ENCODE results near the gene RNF31. TPM values are rescaled to one million over a fixed set of nuclear protein-coding genes. Genes with fewer than 3 reads are reported as not detected.

The RNF31 gene
- total RNA-seq, 5 donors from 2014 or later (not counting 1 experiment from before 2014, with no cell fraction given), result 67.7 to 131 (median 100) TPM

DNA sequence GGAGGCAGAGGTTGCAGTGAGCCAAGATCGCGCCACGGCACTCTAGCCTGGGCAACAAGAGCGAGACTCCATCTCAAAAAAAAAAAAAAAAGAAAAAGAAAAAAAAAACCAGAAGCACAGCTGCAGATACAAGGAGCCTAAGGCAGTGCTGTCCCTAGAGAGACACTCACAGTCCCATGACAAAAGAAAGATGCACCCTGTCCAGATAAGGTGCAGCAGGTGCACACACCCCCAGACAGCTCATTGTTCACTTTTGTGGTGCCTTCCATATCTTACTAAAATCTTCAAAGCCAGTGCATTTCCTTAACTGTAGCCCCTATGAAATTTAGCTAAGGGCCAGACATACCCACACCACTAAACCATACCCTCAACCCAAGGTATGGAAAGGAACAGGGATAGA is 24.9 kb upstream of the RNF31 start:
- ATAC-seq (replicated peaks in 1 of 4) (peak in 1 of 4 experiments; percentile 8), DNase-seq (no peak)
- peaks cover 3 to 69% of the 10 kb centered on the region in 2 donors for H3K36me3 ChIP-seq (ENCODE audit: control insufficient read depth in 2 of 2, extremely low read depth in 1 of 2, insufficient read depth in 1 of 2, low read length in 1 of 2)
- Mint-ChIP-seq H3K9me3 (no peaks in the 10 kb centered on the region), H3K4me1 (peaks cover 7 to 13% (median 7%) of the 10 kb centered on the region in 3 donors), H3K27me3 (no peaks in the 10 kb centered on the region), H3K27ac (peak overlapping the region in 1 of 2 donors; percentile 9), H3K36me3 (peaks cover 54% of the 10 kb centered on the region), H3K4me3 (no peak overlapping the region)
- H3K27me3 ChIP-seq (replicated peaks in 1 of 2; ENCODE audit: control insufficient read depth in 2 of 2, extremely low read depth in 1 of 2, insufficient read depth in 2 of 2, low read length in 1 of 2), result no peaks in the 10 kb centered on the region
- no peak overlapping the region for H3K4me3 ChIP-seq (ENCODE audit: control insufficient read depth in 1 of 2, extremely low read depth in 1 of 2, low read length in 1 of 2)
- H3K27ac ChIP-seq (ENCODE audit: low read length), result no peak overlapping the region
- CTCF ChIA-PET, result interaction anchor here in 1 of 2 donors (0.7 to 1.7 kb wide), 2 partner anchors 14 to 521 kb away, joined by 3 to 6 read pairs; no protein-coding TSS in a partner anchor
- POLR2A ChIA-PET, result interaction anchor here (0.7 to 1.0 kb wide), 5 partner anchors 11 to 301 kb away, joined by 3 to 6 read pairs (median 4); partner anchors contain the start of gene PSME1 (in 1 of the 2)
- 93% methylated on average over 4 of the region's 4 CpGs for WGBS (ENCODE audit: insufficient coverage)
- no peaks in the 10 kb centered on the region for H3K9me3 ChIP-seq
- peaks cover 0 to 2% of the 10 kb centered on the region in 2 experiments for H3K4me1 ChIP-seq (ENCODE audit: control insufficient read depth in 1 of 2, extremely low read depth in 1 of 2, insufficient read depth in 2 of 2, low read length in 2 of 2)

- Mint-ChIP-seq H3K4me1 (peaks cover 3 to 9% (median 7%) of the 10 kb centered on the region in 3 donors), H3K27me3 (no peaks in the 10 kb centered on the region), H3K4me3 (no peak overlapping the region), H3K36me3 (peaks cover 49% of the 10 kb centered on the region), H3K9me3 (no peaks in the 10 kb centered on the region), H3K27ac (peak overlapping the region in 1 of 2 donors; percentile 22)
- 97% methylated on average over 5 of the region's 8 CpGs for WGBS (ENCODE audit: insufficient coverage)
- Histone ChIP-seq H3K27me3 (replicated peaks in 1 of 2; ENCODE audit: control insufficient read depth in 2 of 2, extremely low read depth in 1 of 2, insufficient read depth in 2 of 2, low read length in 1 of 2) (no peaks in the 10 kb centered on the region), H3K4me1 (ENCODE audit: control insufficient read depth in 1 of 2, extremely low read depth in 1 of 2, insufficient read depth in 2 of 2, low read length in 2 of 2) (no peaks in the 10 kb centered on the region), H3K4me3 (ENCODE audit: control insufficient read depth in 1 of 2, extremely low read depth in 1 of 2, low read length in 1 of 2) (no peak overlapping the region), H3K27ac (ENCODE audit: low read length) (no peak overlapping the region), H3K9me3 (no peaks in the 10 kb centered on the region), H3K36me3 (ENCODE audit: control insufficient read depth in 2 of 2, extremely low read depth in 1 of 2, insufficient read depth in 1 of 2, low read length in 1 of 2) (peaks cover 3 to 65% of the 10 kb centered on the region in 2 donors)
- ChIA-PET CTCF (interaction anchor here in 1 of 2 donors (1.7 kb wide), 1 partner anchor 14 kb away, joined by 6 read pairs; no protein-coding TSS in a partner anchor), POLR2A (interaction anchor here (0.9 to 1.1 kb wide), 4 partner anchors 8 to 301 kb away, joined by 3 to 4 read pairs (median 3); partner anchors contain the start of genes DCAF11 (in 1 of the 2), NRL (in 1 of the 2) and PSME1 (in 1 of the 2))
- DNase-seq, result no peak
- peak in 1 of 4 experiments; percentile 7 for ATAC-seq (replicated peaks in 1 of 4)
Measured at GRCh38 chr14:24122898-24123297, 24.4 kb upstream of the RNF31 start.

DNA sequence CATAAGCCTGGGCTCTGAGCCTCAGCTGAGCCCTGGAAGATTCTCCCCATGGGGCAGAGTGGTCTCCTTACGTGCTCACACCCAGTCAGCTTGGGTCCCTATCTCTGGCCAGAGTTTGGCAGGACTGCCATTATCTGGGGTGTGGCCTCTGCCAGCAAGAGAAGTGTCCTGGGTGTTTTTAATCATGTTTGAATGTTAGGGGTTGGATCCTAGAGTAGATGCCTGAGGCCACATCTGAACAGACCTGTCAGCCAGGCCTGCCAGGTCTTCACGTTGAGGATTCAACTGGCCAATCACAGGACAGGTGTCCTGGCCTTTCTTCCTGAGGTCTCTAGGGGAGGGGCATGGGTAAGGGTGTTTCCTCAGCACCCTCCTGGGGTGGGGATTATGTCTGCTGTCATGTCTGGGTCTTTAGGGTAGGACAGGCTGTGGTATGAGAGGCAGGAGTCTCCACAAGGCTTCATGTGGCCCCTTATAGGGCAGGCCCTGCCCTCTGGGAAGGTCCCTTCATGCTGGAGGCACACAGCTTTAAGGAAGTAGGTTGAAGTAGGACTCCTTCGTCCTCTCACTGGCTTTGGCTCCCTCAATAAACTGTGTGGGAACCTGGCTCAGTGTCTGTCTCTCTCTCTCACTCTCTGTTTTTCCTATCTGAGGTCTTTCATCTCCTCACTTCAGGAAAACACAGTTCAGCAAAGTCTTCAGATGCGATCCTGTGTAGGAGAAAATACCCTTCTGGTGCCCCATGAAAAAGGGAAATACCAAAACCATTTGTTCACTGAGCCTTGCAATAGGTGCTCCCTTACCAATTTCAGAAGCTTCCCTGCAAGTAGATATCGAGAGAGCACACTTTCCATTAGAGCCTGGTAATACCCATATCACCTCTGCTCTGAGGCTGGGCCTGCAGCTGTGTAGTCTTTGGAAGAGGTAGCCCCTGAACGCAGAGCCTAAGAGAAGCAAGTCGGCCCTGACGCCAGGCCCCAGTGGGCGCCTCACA is 23.6 kb upstream of the RNF31 start:
- H3K27me3 ChIP-seq (replicated peaks in 1 of 2; ENCODE audit: control insufficient read depth in 2 of 2, extremely low read depth in 1 of 2, insufficient read depth in 2 of 2, low read length in 1 of 2), result no peaks in the 10 kb centered on the region
- H3K27me3 Mint-ChIP-seq, result no peaks in the 10 kb centered on the region
- no peaks in the 10 kb centered on the region for H3K9me3 Mint-ChIP-seq
- peak in 2 of 4 experiments; percentile 16 to 22 for ATAC-seq (replicated peaks in 1 of 4)
- peaks cover 41% of the 10 kb centered on the region for H3K36me3 Mint-ChIP-seq
- ChIA-PET POLR2A (interaction anchor here in 1 of 2 donors (0.6 to 1.1 kb wide), 2 partner anchors 9 to 103 kb away, joined by 3 read pairs; partner anchors contain the start of genes DCAF11 and NRL), CTCF (no interaction called here)
- DNase-seq, result no peak
- H3K4me3 Mint-ChIP-seq, result no peak overlapping the region
- peak overlapping the region in 1 of 2 donors; percentile 22 for H3K27ac Mint-ChIP-seq
- no peaks in the 10 kb centered on the region for H3K4me1 ChIP-seq (ENCODE audit: control insufficient read depth in 1 of 2, extremely low read depth in 1 of 2, insufficient read depth in 2 of 2, low read length in 2 of 2)
- peaks cover 3 to 56% of the 10 kb centered on the region in 2 donors for H3K36me3 ChIP-seq (ENCODE audit: control insufficient read depth in 2 of 2, extremely low read depth in 1 of 2, insufficient read depth in 1 of 2, low read length in 1 of 2)
- H3K9me3 ChIP-seq, result no peaks in the 10 kb centered on the region
- H3K4me3 ChIP-seq (ENCODE audit: control insufficient read depth in 1 of 2, extremely low read depth in 1 of 2, low read length in 1 of 2), result no peak overlapping the region
- H3K4me1 Mint-ChIP-seq, result peaks cover 0 to 3% (median 2%) of the 10 kb centered on the region in 3 donors
- WGBS (ENCODE audit: insufficient coverage), result 90% methylated on average over 6 of the region's 9 CpGs
- H3K27ac ChIP-seq (ENCODE audit: low read length), result no peak overlapping the region

DNA sequence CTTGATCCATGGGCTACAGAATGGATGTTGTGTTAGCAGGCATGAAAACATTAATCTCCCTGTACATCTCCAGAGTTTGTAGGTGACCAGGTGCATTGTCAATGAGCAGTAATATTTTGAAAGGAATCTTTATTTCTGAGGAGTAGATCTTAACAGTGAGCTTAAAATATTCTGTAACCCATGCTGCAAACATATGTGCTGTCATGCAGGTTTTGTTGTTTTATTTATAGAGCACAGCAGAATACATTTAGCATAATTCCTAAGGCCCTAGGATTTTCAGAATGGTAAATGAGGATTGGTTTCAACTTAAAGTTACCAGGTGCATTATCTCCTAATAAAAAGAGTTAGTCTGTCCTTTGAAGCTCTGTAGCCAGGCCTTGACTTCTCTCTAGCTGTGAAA is 20.4 kb upstream of the RNF31 start:
- POLR2A ChIA-PET, result interaction anchor here (0.7 to 2.0 kb wide), 6 partner anchors 9 to 949 kb away, joined by 5 to 11 read pairs (median 6); partner anchors contain the start of genes DCAF11 (in 1 of the 2) and NRL (in 1 of the 2)
- CTCF ChIA-PET, result interaction anchor here in 1 of 2 donors (0.6 kb wide), 1 partner anchor 537 kb away, joined by 12 read pairs; no protein-coding TSS in a partner anchor
- Histone ChIP-seq H3K27ac (ENCODE audit: low read length) (no peak overlapping the region), H3K9me3 (no peaks in the 10 kb centered on the region), H3K4me3 (ENCODE audit: control insufficient read depth in 1 of 2, extremely low read depth in 1 of 2, low read length in 1 of 2) (no peak overlapping the region), H3K4me1 (ENCODE audit: control insufficient read depth in 1 of 2, extremely low read depth in 1 of 2, insufficient read depth in 2 of 2, low read length in 2 of 2) (peaks cover 2 to 5% of the 10 kb centered on the region in 2 experiments), H3K36me3 (ENCODE audit: control insufficient read depth in 2 of 2, extremely low read depth in 1 of 2, insufficient read depth in 1 of 2, low read length in 1 of 2) (peaks cover 3 to 25% of the 10 kb centered on the region in 2 donors), H3K27me3 (replicated peaks in 1 of 2; ENCODE audit: control insufficient read depth in 2 of 2, extremely low read depth in 1 of 2, insufficient read depth in 2 of 2, low read length in 1 of 2) (no peaks in the 10 kb centered on the region)
- DNase-seq, result no peak
- Mint-ChIP-seq H3K4me1 (peaks cover 4 to 12% (median 7%) of the 10 kb centered on the region in 3 donors), H3K27me3 (no peaks in the 10 kb centered on the region), H3K27ac (no peak overlapping the region), H3K9me3 (no peaks in the 10 kb centered on the region), H3K36me3 (peaks cover 19% of the 10 kb centered on the region), H3K4me3 (no peak overlapping the region)
- no peak for ATAC-seq (replicated peaks in 1 of 4)

- ATAC-seq (replicated peaks in 1 of 4), result no peak
- no peak overlapping the region for H3K27ac Mint-ChIP-seq
Measured at GRCh38 chr14:24127673-24128072, 19.6 kb upstream of the RNF31 start.

More at GRCh38 chr14:24127673-24128072, 19.6 kb upstream of the RNF31 start:
- Mint-ChIP-seq H3K4me1 (peaks cover 11 to 19% (median 15%) of the 10 kb centered on the region in 3 donors), H3K36me3 (peaks cover 16% of the 10 kb centered on the region), H3K27me3 (no peaks in the 10 kb centered on the region), H3K4me3 (no peak overlapping the region), H3K9me3 (no peaks in the 10 kb centered on the region)
- H3K27me3 ChIP-seq (replicated peaks in 1 of 2; ENCODE audit: control insufficient read depth in 2 of 2, extremely low read depth in 1 of 2, insufficient read depth in 2 of 2, low read length in 1 of 2), result no peaks in the 10 kb centered on the region
- no peak overlapping the region for H3K27ac ChIP-seq (ENCODE audit: low read length)
- no peak for DNase-seq
- WGBS (ENCODE audit: insufficient coverage), result 89% methylated on average over 1 of the region's 2 CpGs
- peaks cover 3 to 18% of the 10 kb centered on the region in 2 donors for H3K36me3 ChIP-seq (ENCODE audit: control insufficient read depth in 2 of 2, extremely low read depth in 1 of 2, insufficient read depth in 1 of 2, low read length in 1 of 2)
- no peaks in the 10 kb centered on the region for H3K9me3 ChIP-seq
- H3K4me1 ChIP-seq (ENCODE audit: control insufficient read depth in 1 of 2, extremely low read depth in 1 of 2, insufficient read depth in 2 of 2, low read length in 2 of 2), result peaks cover 3 to 12% of the 10 kb centered on the region in 2 experiments
- no peak overlapping the region for H3K4me3 ChIP-seq (ENCODE audit: control insufficient read depth in 1 of 2, extremely low read depth in 1 of 2, low read length in 1 of 2)
- POLR2A ChIA-PET, result interaction anchor here (0.7 to 0.8 kb wide), 3 partner anchors 10 to 19 kb away, joined by 5 to 7 read pairs (median 6); no protein-coding TSS in a partner anchor
- CTCF ChIA-PET, result interaction anchor here in 1 of 2 donors (0.6 kb wide), 1 partner anchor 537 kb away, joined by 12 read pairs; no protein-coding TSS in a partner anchor
